GM19193 (cell line): ENCODE data around the gene SUN2.

Experiments used
- POLR2A ChIP-seq: IDR thresholded peaks from 4 replicates; pipeline ENCODE4 v1.6.1; 2011; ENCODE audit not compliant: insufficient read depth, insufficient read length; ENCODE audit errors: extremely low read depth

SUN2 gene

GRCh38 chr22:38735465-38736256 lies 20.1 kb downstream of the SUN2 start:
- TF ChIP-seq POLR2A, result peak; percentile 47

GRCh38 chr22:38735126-38735464 lies 20.7 kb downstream of the SUN2 start:
- TF ChIP-seq POLR2A, result peak; percentile 56

- TF ChIP-seq POLR2A, result no peak
Measured at GRCh38 chr22:38734421-38735100, 21.2 kb downstream of the SUN2 start.

- TF ChIP-seq POLR2A, result peak; percentile 49
Measured at GRCh38 chr22:38733724-38734381, 21.9 kb downstream of the SUN2 start.

GRCh38 chr22:38733329-38733723 lies 22.5 kb downstream of the SUN2 start:
- TF ChIP-seq POLR2A, result no peak

GRCh38 chr22:38732251-38732815 lies 23.5 kb downstream of the SUN2 start:
- peak; percentile 10 for TF ChIP-seq POLR2A

GRCh38 chr22:38731703-38732161 lies 24.1 kb downstream of the SUN2 start:
- TF ChIP-seq POLR2A, result no peak

GRCh38 chr22:38730411-38730871 lies 25.4 kb downstream of the SUN2 start:
- TF ChIP-seq POLR2A, result no peak

- TF ChIP-seq POLR2A, result no peak
Measured at GRCh38 chr22:38729946-38730345, 25.9 kb downstream of the SUN2 start.

- no peak for TF ChIP-seq POLR2A
Measured at GRCh38 chr22:38728871-38729796, 26.7 kb downstream of the SUN2 start.

GRCh38 chr22:38727530-38728451 lies 28.0 kb downstream of the SUN2 start:
- no peak for TF ChIP-seq POLR2A

- TF ChIP-seq POLR2A, result no peak
Measured at GRCh38 chr22:38727123-38727522, 28.7 kb downstream of the SUN2 start.
